Adrenal gland (tissue), 12 donors: ENCODE results near the gene VRK3. TPM values are rescaled to one million over a fixed set of nuclear protein-coding genes. Genes with fewer than 3 reads are reported as not detected.

Source experiments
- DNase-seq, 7 donors: peaks; one replicate each; pipeline ENCODE4 v3.0.0-alpha.2; 2019 to 2020
- H3K27ac ChIP-seq, 5 donors: fragments of 200-600 bp; sonication (generic) in 4 of 5; 1 replicate in 3 of 5; 2 replicates in 2 of 5; pipeline versions ENCODE4 v1.5.1 to v1.8.0; 2016 to 2020; ENCODE audit warnings: mild to moderate bottlenecking in 1 of 5
- H3K27me3 ChIP-seq: fragments of 200-600 bp; 2 replicates; pipeline ENCODE4 v1.8.0; 2021
- H3K36me3 ChIP-seq, 2 donors: fragments of 200-600 bp; replicated peaks in 1 of 2; 1 replicate in 1 of 2; 2 replicates in 1 of 2; pipeline versions ENCODE4 v1.5.1 to v1.8.0; 2018 to 2022
- H3K4me1 ChIP-seq, 2 donors: fragments of 200-600 bp; replicated peaks in 1 of 2; 1 replicate in 1 of 2; 2 replicates in 1 of 2; pipeline versions ENCODE4 v1.5.1 to v1.8.0; 2018 to 2021
- H3K4me3 ChIP-seq, 4 donors: fragments of 200-600 bp; sonication (generic) in 3 of 4; one replicate each; pipeline ENCODE4 v1.5.1; 2016 to 2018
- H3K9me3 ChIP-seq, 3 donors: fragments of 200-600 bp; sonication (generic) in 1 of 3; replicated peaks in 1 of 3; 1 replicate in 2 of 3; 2 replicates in 1 of 3; pipeline versions ENCODE4 v1.5.1 to v1.8.0; 2016 to 2021
- POLR2A ChIP-seq, 2 donors: fragments of 450-650 bp; IDR thresholded peaks; one replicate each; pipeline ENCODE4 v1.6.1; 2017; ENCODE audit warnings: antibody characterized with exemption in 2 of 2, mild to moderate bottlenecking in 2 of 2, moderate library complexity in 1 of 2
- WGBS, 4 donors: extraction: QIAGEN DNeasy Blood & Tissue Kit in 2 of 4; methylation state at CpG; one replicate each; pipeline versions ENCODE4 v1.1.5 to v1.1.7; 2013 to 2017; 5-methylcytosine and 5-hydroxymethylcytosine counted together
- intact Hi-C, 2 donors: fragments of 100-400 bp; cut with DNase I; formaldehyde crosslinking; loops; one replicate each; pipeline versions ENCODE4 v1.14.1 to v1.15.0; 2022 to 2023
- polyA plus RNA-seq, 3 donors: library from polyadenylated mRNA; stranded (reverse); fragments of 200-250 nt in 2 of 3; fragments of 350-450 nt in 1 of 3; fragmentation: Illumina TruSeq in 1 of 3; extraction: RNeasy Lipid Tissue Mini Kit (QIAGEN cat#74804) in 1 of 3; gene quantifications; one replicate each; pipeline ENCODE4 v1.2.3, GENCODE V29; 2013 to 2014
- total RNA-seq, 9 donors: library from RNA; depleted of rRNA in 4 of 9; stranded (reverse); fragments of >200 nt in 4 of 9; fragments of 120-200 nt in 1 of 9; fragmentation: NEBNext Ultra II Directional in 1 of 9; extraction: Animal tissue kit (Norgen Biotek cat#: 25700) in 1 of 9; gene quantifications; one replicate each; pipeline versions ENCODE4 v1.1.0 to v1.2.4, GENCODE V29; 2013 to 2023
- TF ChIP-seq, protein P1 (sequence below), 6 experiments: fragments of 450-650 bp in 4 of 6; fragments of 200-600 bp in 2 of 6; sonication (generic) in 1 of 6; IDR thresholded peaks; 1 replicate in 5 of 6; 2 replicates in 1 of 6; pipeline versions ENCODE4 v1.5.1 to v1.8.0; 2016 to 2021; ENCODE audit warnings: antibody characterized with exemption in 6 of 6, mild to moderate bottlenecking in 2 of 6, moderate library complexity in 1 of 6
- donor health status: healthy with polysubstance abuse.
- donor health status: Bipolar disorder and iron deficiency.
- donor health status: DM: yes; HTN: yes; CAD: no.
- donor health status: DM: no; HTN: no; CAD: no.
- donor health status: DM: no; HTN: no; CAD: no.
- donor health status: DM: yes; HTN: yes; CAD: no.

Gene VRK3
- total and polyA plus RNA-seq, 12 donors: 12.1 to 60.3 (median 45.4) TPM

DNA sequence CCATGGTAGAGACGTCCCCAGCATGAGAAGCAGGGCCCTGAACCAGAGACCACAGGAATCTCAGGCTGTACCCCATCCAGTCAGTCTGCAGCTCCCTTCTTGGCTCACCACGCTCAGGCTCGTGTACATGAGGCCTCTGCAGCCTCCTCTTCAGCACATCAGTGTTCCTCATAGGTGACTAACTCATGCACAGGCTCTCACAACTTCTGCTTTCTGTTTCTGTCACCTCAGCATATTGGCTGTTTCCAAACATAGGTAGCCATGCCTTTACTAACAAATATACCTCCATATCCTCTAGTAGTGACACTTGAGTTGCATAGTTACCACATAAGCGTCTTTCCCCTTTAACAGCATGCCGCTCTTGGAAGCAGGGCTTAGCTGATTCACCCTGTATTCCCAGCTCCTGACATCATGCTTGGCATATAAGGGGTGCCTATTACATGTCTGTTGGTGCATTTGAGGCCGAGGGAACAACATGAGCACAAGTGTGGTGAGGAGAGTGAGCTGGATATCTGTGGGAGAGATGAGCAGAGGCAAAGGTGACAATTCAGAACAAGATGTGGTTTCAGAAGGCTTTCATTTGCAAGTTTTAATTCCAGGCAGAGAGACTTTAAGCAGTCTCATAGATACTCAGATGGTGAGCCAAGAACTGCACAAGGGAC is 17.3 kb upstream of the VRK3 start:
- H3K36me3 ChIP-seq: peaks cover 0 to 78% of the 10 kb centered on the region in 2 donors
- intact Hi-C loops: no loop called here
- no peak for DNase-seq
- H3K27ac ChIP-seq: no peak overlapping the region
- 95 to 97% (median 97%) methylated on average over 6 of the region's 6 CpGs for WGBS, 4 donors
- H3K27me3 ChIP-seq: no peaks in the 10 kb centered on the region
- TF ChIP-seq POLR2A (IDR thresholded peaks at IDR 0.05): no peak
- TF ChIP-seq, protein P1, sequence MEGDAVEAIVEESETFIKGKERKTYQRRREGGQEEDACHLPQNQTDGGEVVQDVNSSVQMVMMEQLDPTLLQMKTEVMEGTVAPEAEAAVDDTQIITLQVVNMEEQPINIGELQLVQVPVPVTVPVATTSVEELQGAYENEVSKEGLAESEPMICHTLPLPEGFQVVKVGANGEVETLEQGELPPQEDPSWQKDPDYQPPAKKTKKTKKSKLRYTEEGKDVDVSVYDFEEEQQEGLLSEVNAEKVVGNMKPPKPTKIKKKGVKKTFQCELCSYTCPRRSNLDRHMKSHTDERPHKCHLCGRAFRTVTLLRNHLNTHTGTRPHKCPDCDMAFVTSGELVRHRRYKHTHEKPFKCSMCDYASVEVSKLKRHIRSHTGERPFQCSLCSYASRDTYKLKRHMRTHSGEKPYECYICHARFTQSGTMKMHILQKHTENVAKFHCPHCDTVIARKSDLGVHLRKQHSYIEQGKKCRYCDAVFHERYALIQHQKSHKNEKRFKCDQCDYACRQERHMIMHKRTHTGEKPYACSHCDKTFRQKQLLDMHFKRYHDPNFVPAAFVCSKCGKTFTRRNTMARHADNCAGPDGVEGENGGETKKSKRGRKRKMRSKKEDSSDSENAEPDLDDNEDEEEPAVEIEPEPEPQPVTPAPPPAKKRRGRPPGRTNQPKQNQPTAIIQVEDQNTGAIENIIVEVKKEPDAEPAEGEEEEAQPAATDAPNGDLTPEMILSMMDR (IDR thresholded peaks at IDR 0.05): no peak
- no peaks in the 10 kb centered on the region for H3K4me1 ChIP-seq
- peaks cover 0 to 25% (median 0%) of the 10 kb centered on the region in 3 donors for H3K9me3 ChIP-seq
- no peak overlapping the region for H3K4me3 ChIP-seq

DNA sequence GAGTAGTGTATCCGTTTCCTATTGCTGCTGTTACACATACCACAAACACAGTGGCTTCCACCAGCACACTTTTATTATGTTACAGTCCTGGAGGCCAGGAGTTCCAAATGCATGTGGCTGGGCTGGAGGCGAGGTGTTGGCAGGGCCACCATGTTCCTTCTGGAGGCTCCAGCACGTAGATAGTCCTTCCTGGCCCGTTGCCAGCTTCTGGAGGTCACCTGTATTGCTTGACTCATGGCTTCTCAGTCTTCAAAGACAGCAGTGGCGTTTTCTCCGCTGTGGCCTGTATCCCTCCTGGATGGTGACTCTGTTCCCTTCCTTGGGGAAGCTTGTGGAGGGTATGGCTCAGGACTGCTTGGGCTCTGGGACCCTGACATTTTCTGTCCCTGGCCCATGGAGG is 15.8 kb upstream of the VRK3 start:
- DNase-seq: peak in 2 of 7 donors; percentile 16 to 17
- TF ChIP-seq, protein P1 (IDR thresholded peaks at IDR 0.05): no peak
- TF ChIP-seq POLR2A (IDR thresholded peaks at IDR 0.05): no peak
- H3K27me3 ChIP-seq: no peaks in the 10 kb centered on the region
- intact Hi-C loops: no loop called here
- H3K4me1 ChIP-seq: no peaks in the 10 kb centered on the region
- 63 to 76% (median 67%) methylated on average over 6 of the region's 6 CpGs for WGBS, 4 donors
- peaks cover 0 to 15% (median 0%) of the 10 kb centered on the region in 3 donors for H3K9me3 ChIP-seq
- H3K36me3 ChIP-seq: peaks cover 0 to 81% of the 10 kb centered on the region in 2 donors
- no peak overlapping the region for H3K27ac ChIP-seq
- H3K4me3 ChIP-seq: no peak overlapping the region

DNA sequence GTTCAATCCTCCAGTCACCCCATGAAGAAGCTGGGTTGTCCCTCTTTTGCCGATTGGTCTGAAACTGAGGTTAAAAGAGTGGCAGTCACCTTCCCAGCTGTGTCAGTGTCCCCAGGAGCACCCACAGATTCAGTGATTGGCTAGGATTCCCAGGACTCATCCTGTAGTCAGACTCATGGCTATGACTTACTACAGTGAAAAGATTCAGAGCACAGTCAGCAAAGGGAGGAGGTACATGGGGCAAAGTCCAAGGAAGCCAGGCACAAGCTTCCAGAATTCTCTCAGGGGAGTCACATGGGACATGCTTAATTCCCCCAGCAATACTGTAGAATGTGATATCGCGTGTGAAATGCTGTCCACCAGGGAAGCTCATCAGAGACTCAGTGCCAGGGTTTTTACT is 14.8 kb upstream of the VRK3 start:
- Histone ChIP-seq H3K27me3 (no peaks in the 10 kb centered on the region), H3K36me3 (peaks cover 0 to 76% of the 10 kb centered on the region in 2 donors), H3K27ac (no peak overlapping the region), H3K4me1 (no peaks in the 10 kb centered on the region), H3K4me3 (no peak overlapping the region), H3K9me3 (peaks cover 0 to 5% (median 0%) of the 10 kb centered on the region in 3 donors)
- DNase-seq: no peak
- TF ChIP-seq POLR2A (IDR thresholded peaks at IDR 0.05): no peak
- TF ChIP-seq, protein P1 (IDR thresholded peaks at IDR 0.05): no peak
- 93 to 100% (median 93%) methylated on average over 3 of the region's 3 CpGs for WGBS, 4 donors
- intact Hi-C loops: no loop called here

GRCh38 chr19:50036908-50037307 is 11.7 kb upstream of the VRK3 start:
- 82 to 100% (median 99%) methylated on average over 1 to 3 of the region's 3 CpGs for WGBS, 4 donors
- Histone ChIP-seq H3K4me3 (no peak overlapping the region), H3K27ac (no peak overlapping the region), H3K4me1 (no peaks in the 10 kb centered on the region), H3K36me3 (peaks cover 0 to 62% of the 10 kb centered on the region in 2 donors), H3K9me3 (no peaks in the 10 kb centered on the region), H3K27me3 (no peaks in the 10 kb centered on the region)
- no peak for TF ChIP-seq POLR2A (IDR thresholded peaks at IDR 0.05)
- TF ChIP-seq, protein P1 (IDR thresholded peaks at IDR 0.05): no peak
- no peak for DNase-seq
- intact Hi-C loops: no loop called here
